Tibial artery (tissue), 4 donors: ENCODE measurements around the gene FZD1.

ENCODE experiments used
- DNase-seq, 2 donors: peaks; one replicate each; pipeline ENCODE4 v3.0.0-alpha.2; 2019
- H3K27ac ChIP-seq, 2 donors: fragments of 200-600 bp; sonication (generic) in 1 of 2; 1 replicate in 1 of 2; 2 replicates in 1 of 2; pipeline ENCODE4 v1.5.1; 2018 to 2019; ENCODE audit warnings: mild to moderate bottlenecking in 1 of 2
- H3K27me3 ChIP-seq, 2 donors: fragments of 200-600 bp; sonication (generic) in 1 of 2; one replicate each; pipeline versions ENCODE4 v1.5.1 to v1.6.0; 2016 to 2019
- H3K36me3 ChIP-seq, 3 donors: fragments of 200-600 bp; sonication (generic) in 2 of 3; one replicate each; pipeline ENCODE4 v1.5.1; 2016 to 2019; ENCODE audit warnings: mild to moderate bottlenecking in 2 of 3
- H3K4me1 ChIP-seq, 4 donors: fragments of 200-600 bp; sonication (generic) in 2 of 4; 1 replicate in 3 of 4; 2 replicates in 1 of 4; pipeline ENCODE4 v1.5.1; 2016 to 2019
- H3K4me3 ChIP-seq, 2 donors: fragments of 200-600 bp; sonication (generic) in 1 of 2; 1 replicate in 1 of 2; 2 replicates in 1 of 2; pipeline ENCODE4 v1.5.1; 2018 to 2019; ENCODE audit warnings: mild to moderate bottlenecking in 2 of 2
- H3K9me3 ChIP-seq, 3 donors: fragments of 200-600 bp; sonication (generic) in 1 of 3; one replicate each; pipeline ENCODE4 v1.5.1; 2016 to 2019
- intact Hi-C: fragments of 100-400 bp; cut with DNase I; formaldehyde crosslinking; loops from one replicate; pipeline ENCODE4 v1.15.0; 2023; ENCODE audit warnings: low total_unique reads
- TF ChIP-seq, protein P1 (sequence below), 2 experiments: fragments of 200-600 bp in 1 of 2; fragments of 450-650 bp in 1 of 2; IDR thresholded peaks; one replicate each; pipeline ENCODE4 v1.5.1; 2017 to 2019; ENCODE audit warnings: antibody characterized with exemption in 2 of 2, mild to moderate bottlenecking in 1 of 2, moderate library complexity in 1 of 2

The FZD1 gene

DNA sequence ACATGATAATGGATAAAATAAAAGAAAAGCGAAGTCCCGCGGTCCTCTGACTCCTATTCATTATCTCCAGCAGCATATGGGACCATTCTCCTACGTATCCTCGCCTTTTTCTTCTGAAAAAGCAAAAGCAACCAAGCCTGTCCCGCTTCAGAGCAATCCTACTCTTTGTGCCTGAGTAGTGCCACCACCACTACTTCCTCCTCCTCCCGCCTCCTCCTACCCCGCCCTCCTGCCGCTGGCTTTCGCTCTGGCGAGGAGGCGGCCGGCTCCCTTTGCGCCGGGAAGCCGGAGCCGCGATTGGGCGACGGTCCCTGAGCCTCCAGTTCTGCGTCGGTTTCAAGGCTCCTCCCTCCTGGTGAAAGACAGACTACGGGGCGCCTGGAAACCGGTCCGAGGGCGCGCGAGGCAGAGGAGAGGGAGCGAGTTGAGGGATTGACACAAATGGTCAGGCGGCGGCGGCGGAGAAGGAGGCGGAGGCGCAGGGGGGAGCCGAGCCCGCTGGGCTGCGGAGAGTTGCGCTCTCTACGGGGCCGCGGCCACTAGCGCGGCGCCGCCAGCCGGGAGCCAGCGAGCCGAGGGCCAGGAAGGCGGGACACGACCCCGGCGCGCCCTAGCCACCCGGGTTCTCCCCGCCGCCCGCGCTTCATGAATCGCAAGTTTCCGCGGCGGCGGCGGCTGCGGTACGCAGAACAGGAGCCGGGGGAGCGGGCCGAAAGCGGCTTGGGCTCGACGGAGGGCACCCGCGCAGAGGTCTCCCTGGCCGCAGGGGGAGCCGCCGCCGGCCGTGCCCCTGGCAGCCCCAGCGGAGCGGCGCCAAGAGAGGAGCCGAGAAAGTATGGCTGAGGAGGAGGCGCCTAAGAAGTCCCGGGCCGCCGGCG, at the start of gene FZD1:
TSS of gene FZD1 (plus strand) at position 388 of the 878 bp plus-strand sequence. CDS start at position 836, 448 bp downstream.
- Histone ChIP-seq H3K9me3 (no peaks in the 10 kb centered on the region), H3K4me3 (peak within 1 kb of the TSS; percentile 76 to 95), H3K27ac (peak within 1 kb of the TSS; percentile 92 to 98), H3K36me3 (no peaks in the 10 kb centered on the region), H3K27me3 (no peaks in the 10 kb centered on the region), H3K4me1 (peaks cover 0 to 44% (median 11%) of the 10 kb centered on the region in 4 donors)
- TF ChIP-seq, protein P1, sequence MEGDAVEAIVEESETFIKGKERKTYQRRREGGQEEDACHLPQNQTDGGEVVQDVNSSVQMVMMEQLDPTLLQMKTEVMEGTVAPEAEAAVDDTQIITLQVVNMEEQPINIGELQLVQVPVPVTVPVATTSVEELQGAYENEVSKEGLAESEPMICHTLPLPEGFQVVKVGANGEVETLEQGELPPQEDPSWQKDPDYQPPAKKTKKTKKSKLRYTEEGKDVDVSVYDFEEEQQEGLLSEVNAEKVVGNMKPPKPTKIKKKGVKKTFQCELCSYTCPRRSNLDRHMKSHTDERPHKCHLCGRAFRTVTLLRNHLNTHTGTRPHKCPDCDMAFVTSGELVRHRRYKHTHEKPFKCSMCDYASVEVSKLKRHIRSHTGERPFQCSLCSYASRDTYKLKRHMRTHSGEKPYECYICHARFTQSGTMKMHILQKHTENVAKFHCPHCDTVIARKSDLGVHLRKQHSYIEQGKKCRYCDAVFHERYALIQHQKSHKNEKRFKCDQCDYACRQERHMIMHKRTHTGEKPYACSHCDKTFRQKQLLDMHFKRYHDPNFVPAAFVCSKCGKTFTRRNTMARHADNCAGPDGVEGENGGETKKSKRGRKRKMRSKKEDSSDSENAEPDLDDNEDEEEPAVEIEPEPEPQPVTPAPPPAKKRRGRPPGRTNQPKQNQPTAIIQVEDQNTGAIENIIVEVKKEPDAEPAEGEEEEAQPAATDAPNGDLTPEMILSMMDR (IDR thresholded peaks at IDR 0.05): peak in 1 of 2 experiments; percentile 18
- peak; percentile 97 to 99 for DNase-seq
- intact Hi-C loops: loop anchor here (10.0 kb wide), 2 partner anchors 179 to 669 kb away; partner anchors contain the start of gene CDK14

DNA sequence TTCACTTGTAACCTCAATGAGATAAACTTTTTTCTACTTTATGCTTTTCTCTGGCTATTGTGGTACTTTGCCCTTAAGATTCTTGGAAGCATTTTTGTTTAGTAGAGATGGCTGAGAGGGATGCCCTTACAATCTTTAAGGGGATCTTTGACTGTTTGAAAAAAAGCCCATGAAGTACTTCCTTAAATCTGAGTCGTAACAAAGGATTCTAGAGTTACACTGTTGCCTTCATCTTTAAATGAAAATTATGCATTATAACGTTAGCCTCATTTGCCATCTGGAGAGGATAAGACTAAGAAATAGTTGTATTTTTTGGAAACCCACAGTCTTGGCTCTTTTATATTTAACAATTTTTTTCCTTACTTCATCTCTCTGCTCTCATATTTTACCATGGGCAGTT, 37.8 kb upstream of the FZD1 start:
- intact Hi-C loops: no loop called here
- H3K36me3 ChIP-seq: no peaks in the 10 kb centered on the region

DNA sequence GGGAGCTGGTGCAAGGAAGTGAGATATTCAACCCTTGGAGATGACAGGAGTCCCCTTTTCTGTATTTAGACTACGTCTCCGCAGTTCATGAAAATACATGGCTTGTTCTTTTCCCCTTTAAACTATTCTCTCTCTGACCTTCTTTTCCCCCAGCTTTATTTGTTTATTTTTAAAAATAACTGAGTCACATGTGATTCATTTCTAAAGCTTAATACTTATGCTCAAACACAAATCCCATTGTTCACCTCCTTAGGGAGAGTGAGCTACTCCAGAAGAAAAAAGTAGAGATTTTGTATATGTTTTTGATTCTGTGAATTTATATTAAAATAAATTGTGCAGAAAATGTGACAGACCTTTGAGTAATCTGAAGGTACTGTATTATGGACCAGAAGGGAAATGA, 35.9 kb upstream of the FZD1 start:
- TF ChIP-seq, protein P1 (IDR thresholded peaks at IDR 0.05): no peak
- Histone ChIP-seq H3K27ac (no peak overlapping the region), H3K36me3 (no peaks in the 10 kb centered on the region), H3K4me3 (no peak overlapping the region), H3K9me3 (peaks cover 0 to 4% (median 0%) of the 10 kb centered on the region in 3 donors), H3K27me3 (no peaks in the 10 kb centered on the region), H3K4me1 (no peaks in the 10 kb centered on the region)
- DNase-seq: no peak
- intact Hi-C loops: no loop called here

More for the DNA sequence above, 37.8 kb upstream of the FZD1 start:
- no peaks in the 10 kb centered on the region for H3K4me1 ChIP-seq
- peaks cover 0 to 4% (median 0%) of the 10 kb centered on the region in 3 donors for H3K9me3 ChIP-seq
- H3K27ac ChIP-seq: no peak overlapping the region
- TF ChIP-seq, protein P1 (IDR thresholded peaks at IDR 0.05): no peak
- H3K27me3 ChIP-seq: no peaks in the 10 kb centered on the region
- H3K4me3 ChIP-seq: no peak overlapping the region
- DNase-seq: no peak

DNA sequence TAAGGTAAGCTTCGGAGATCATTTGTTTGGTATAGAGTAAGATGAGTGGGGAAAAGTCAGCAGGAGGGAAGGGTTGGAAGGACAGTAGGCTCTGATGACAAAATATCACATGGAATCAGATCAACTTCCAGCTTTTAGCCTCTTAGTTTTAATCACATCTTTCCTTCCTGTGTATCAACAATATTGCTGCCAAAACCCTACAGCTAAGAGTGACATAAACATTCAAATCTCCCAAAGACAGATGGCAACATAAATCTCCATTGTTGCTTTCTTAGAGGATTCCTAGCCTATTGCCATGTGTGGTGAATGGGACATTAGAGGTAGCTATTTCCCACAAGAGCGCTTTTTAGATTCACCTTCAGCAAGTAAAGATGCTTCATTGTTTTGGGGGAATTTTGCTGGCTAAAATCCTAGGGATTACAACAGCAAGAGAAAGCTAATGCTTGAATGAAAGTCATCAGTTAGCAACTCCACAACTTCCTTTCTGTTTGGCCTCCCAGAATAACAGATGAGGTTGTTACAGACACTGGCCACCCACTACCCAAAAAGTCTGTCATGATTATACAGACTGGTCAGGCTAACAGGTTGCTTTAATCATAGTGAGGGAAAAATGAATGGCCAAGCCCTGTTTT, 35.2 kb upstream of the FZD1 start:
- no peak overlapping the region for H3K27ac ChIP-seq
- H3K4me3 ChIP-seq: no peak overlapping the region
- no peak for DNase-seq
- H3K9me3 ChIP-seq: peaks cover 0 to 4% (median 0%) of the 10 kb centered on the region in 3 donors
- TF ChIP-seq, protein P1 (IDR thresholded peaks at IDR 0.05): no peak
- intact Hi-C loops: no loop called here
- no peaks in the 10 kb centered on the region for H3K4me1 ChIP-seq
- H3K36me3 ChIP-seq: no peaks in the 10 kb centered on the region
- H3K27me3 ChIP-seq: no peaks in the 10 kb centered on the region

DNA sequence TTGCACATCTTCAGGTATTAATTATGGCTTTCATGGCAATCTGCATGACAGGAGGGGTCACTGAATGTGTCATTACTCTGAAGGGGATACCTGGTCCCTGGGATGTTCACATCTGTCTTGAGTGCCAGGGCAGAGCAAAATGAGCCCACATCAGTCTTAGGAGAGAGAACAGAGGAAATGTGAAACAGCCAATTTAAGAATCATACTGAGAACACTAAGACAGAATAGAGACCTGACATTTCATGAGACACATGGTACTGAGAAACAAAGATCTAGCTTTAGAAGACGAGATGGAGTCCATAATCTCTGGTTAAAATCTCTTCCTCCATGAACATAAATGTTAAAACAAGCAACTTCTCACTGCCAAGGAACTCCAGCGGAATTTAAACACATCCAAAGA, 34.1 kb upstream of the FZD1 start:
- Histone ChIP-seq H3K27ac (no peak overlapping the region), H3K4me3 (no peak overlapping the region), H3K36me3 (no peaks in the 10 kb centered on the region), H3K4me1 (no peaks in the 10 kb centered on the region), H3K9me3 (peaks cover 0 to 4% (median 0%) of the 10 kb centered on the region in 3 donors), H3K27me3 (no peaks in the 10 kb centered on the region)
- intact Hi-C loops: no loop called here
- DNase-seq: no peak
- TF ChIP-seq, protein P1 (IDR thresholded peaks at IDR 0.05): no peak
